Caco-2 (cell line): ENCODE results near the gene PNMA8C. TPM values are rescaled to one million over a fixed set of nuclear protein-coding genes. Genes with fewer than 3 reads are reported as not detected.

Experiments used
- BruUV-seq: library from RNA; stranded (reverse); fragments of 400-500 nt; replicated peaks from 2 replicates; lab custom pipeline; 2021; lab: Mats Ljungman, UMichigan
- CTCF ChIA-PET: fragments of 300-600 bp; sonication (Branson Sonifier 250); formaldehyde crosslinking; loops from one replicate; lab custom pipeline; 2022; ENCODE audit warnings: antibody characterized with exemption; lab: Charles Lee
- POLR2A ChIA-PET: fragments of 300-600 bp; sonication (Branson Sonifier 250); formaldehyde crosslinking; loops from one replicate; lab custom pipeline; 2022; ENCODE audit warnings: antibody characterized with exemption; lab: Charles Lee
- DNase-seq, 2 experiments: peaks; one replicate each; pipeline versions ENCODE4 v3.0.0 to v3.0.0-alpha.2; 2020 to 2022
- H3K27me3 ChIP-seq: replicated peaks from 2 replicates; pipeline ENCODE4 v1.6.0; 2011; ENCODE audit warnings: low read length; ENCODE audit not compliant: control insufficient read depth, insufficient read depth
- H3K36me3 ChIP-seq: 2 replicates; pipeline ENCODE4 v1.5.1; 2011; ENCODE audit warnings: low read length; ENCODE audit not compliant: control insufficient read depth, insufficient read depth
- H3K4me1 ChIP-seq: fragments of 250-450 bp; sonication (Bioruptor Pico); 2 replicates; pipeline ENCODE4 v1.5.1; 2020; ENCODE audit warnings: mild to moderate bottlenecking
- H3K4me3 ChIP-seq: 2 replicates; pipeline ENCODE4 v1.5.1; 2011; ENCODE audit warnings: low read depth, mild to moderate bottlenecking, control low read depth, low read length
- H3K9me3 ChIP-seq: fragments of 250-450 bp; sonication (Bioruptor Pico); 2 replicates; pipeline ENCODE4 v1.5.1; 2020; ENCODE audit warnings: mild to moderate bottlenecking, moderate library complexity
- H3K27ac Mint-ChIP-seq: one replicate; pipeline ENCODE4 v1.8.0; 2022; ENCODE audit warnings: mixed read lengths; ENCODE audit not compliant: unreplicated experiment
- H3K27me3 Mint-ChIP-seq: one replicate; pipeline ENCODE4 v1.8.0; 2022; ENCODE audit warnings: mixed read lengths; ENCODE audit not compliant: insufficient read depth, unreplicated experiment
- H3K36me3 Mint-ChIP-seq: one replicate; pipeline ENCODE4 v1.8.0; 2022; ENCODE audit warnings: mild to moderate bottlenecking, mixed read lengths; ENCODE audit not compliant: insufficient read depth, unreplicated experiment
- H3K4me1 Mint-ChIP-seq: one replicate; pipeline ENCODE4 v1.8.0; 2022; ENCODE audit warnings: low read depth, mixed read lengths; ENCODE audit not compliant: unreplicated experiment
- H3K4me3 Mint-ChIP-seq: one replicate; pipeline ENCODE4 v1.8.0; 2022; ENCODE audit warnings: mild to moderate bottlenecking, moderate library complexity, mixed read lengths; ENCODE audit not compliant: unreplicated experiment
- H3K9me3 Mint-ChIP-seq: one replicate; pipeline ENCODE4 v1.8.0; 2022; ENCODE audit warnings: mixed read lengths; ENCODE audit not compliant: unreplicated experiment
- intact Hi-C: fragments of 100-400 bp; cut with micrococcal nuclease; formaldehyde crosslinking; loops from one replicate; pipeline ENCODE4 v1.10.0; 2022; ENCODE audit not compliant: unreplicated experiment
- total RNA-seq: library from RNA; stranded (reverse); gene quantifications from 2 replicates; pipeline ENCODE4 v1.2.3, GENCODE V29; 2022
- TF ChIP-seq, protein P1 (sequence below), 2 experiments: fragments of 200-600 bp in 1 of 2; IDR thresholded peaks; 1 replicate in 1 of 2; 2 replicates in 1 of 2; pipeline versions ENCODE4 v1.5.1 to v1.8.0; 2011 to 2022; ENCODE audit warnings: antibody characterized with exemption in 1 of 2, control low read depth in 1 of 2, inconsistent platforms in 1 of 2, low read depth in 1 of 2, low read length in 1 of 2, mild to moderate bottlenecking in 1 of 2, moderate library complexity in 1 of 2; ENCODE audit not compliant: insufficient read depth in 1 of 2, severe bottlenecking in 1 of 2, unreplicated experiment in 1 of 2

The PNMA8C gene
- total RNA-seq, 1 experiment from 2014 or later: not detected

- no peak overlapping the region for H3K4me3 ChIP-seq
- H3K27me3 ChIP-seq: no peaks in the 10 kb centered on the region
- H3K9me3 ChIP-seq: peaks cover 13% of the 10 kb centered on the region
- CTCF ChIA-PET: no interaction called here
- Mint-ChIP-seq H3K4me3 (no peak overlapping the region), H3K36me3 (no peaks in the 10 kb centered on the region), H3K27ac (no peak overlapping the region), H3K4me1 (no peaks in the 10 kb centered on the region), H3K9me3 (peaks cover 11% of the 10 kb centered on the region), H3K27me3 (peaks cover 3% of the 10 kb centered on the region)
- DNase-seq: no peak
- H3K36me3 ChIP-seq: no peaks in the 10 kb centered on the region
- BruUV-seq: no TSS peak
- POLR2A ChIA-PET: no interaction called here
- TF ChIP-seq, protein P1, sequence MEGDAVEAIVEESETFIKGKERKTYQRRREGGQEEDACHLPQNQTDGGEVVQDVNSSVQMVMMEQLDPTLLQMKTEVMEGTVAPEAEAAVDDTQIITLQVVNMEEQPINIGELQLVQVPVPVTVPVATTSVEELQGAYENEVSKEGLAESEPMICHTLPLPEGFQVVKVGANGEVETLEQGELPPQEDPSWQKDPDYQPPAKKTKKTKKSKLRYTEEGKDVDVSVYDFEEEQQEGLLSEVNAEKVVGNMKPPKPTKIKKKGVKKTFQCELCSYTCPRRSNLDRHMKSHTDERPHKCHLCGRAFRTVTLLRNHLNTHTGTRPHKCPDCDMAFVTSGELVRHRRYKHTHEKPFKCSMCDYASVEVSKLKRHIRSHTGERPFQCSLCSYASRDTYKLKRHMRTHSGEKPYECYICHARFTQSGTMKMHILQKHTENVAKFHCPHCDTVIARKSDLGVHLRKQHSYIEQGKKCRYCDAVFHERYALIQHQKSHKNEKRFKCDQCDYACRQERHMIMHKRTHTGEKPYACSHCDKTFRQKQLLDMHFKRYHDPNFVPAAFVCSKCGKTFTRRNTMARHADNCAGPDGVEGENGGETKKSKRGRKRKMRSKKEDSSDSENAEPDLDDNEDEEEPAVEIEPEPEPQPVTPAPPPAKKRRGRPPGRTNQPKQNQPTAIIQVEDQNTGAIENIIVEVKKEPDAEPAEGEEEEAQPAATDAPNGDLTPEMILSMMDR (IDR thresholded peaks at IDR 0.05; ENCODE audit: insufficient read depth in 1 of 2, low read depth in 1 of 2, low read length in 1 of 2, severe bottlenecking in 1 of 2, unreplicated experiment in 1 of 2): no peak
- no peaks in the 10 kb centered on the region for H3K4me1 ChIP-seq
- intact Hi-C loops: no loop called here
Measured at GRCh38 chr19:46447824-46448223, 19.1 kb upstream of the PNMA8C start.

DNA sequence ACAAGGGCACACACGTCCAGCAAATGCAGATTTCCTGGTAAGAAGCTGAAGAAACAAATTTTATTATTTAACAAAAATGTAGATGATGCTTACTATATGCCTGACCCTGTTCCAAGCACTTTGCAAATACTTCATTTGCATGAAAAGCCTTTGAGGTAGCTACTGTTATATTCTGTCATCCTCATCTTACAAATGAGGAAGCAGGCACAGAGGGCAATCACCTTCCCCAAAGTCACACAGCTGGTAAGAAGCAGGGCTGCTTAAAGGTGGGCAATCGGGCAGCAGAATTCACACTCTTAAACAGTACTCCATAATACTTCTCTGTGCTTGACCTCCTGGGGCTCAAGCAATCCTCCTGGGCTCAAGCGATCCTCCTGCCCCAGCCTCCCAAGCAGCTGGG is 18.3 kb upstream of the PNMA8C start:
- Histone ChIP-seq H3K36me3 (no peaks in the 10 kb centered on the region), H3K9me3 (peaks cover 13% of the 10 kb centered on the region), H3K4me3 (no peak overlapping the region), H3K27me3 (no peaks in the 10 kb centered on the region), H3K4me1 (no peaks in the 10 kb centered on the region)
- H3K36me3 Mint-ChIP-seq: no peaks in the 10 kb centered on the region
- H3K4me3 Mint-ChIP-seq: no peak overlapping the region
- intact Hi-C loops: no loop called here
- H3K9me3 Mint-ChIP-seq: peaks cover 11% of the 10 kb centered on the region
- no peak for DNase-seq
- no peak overlapping the region for H3K27ac Mint-ChIP-seq
- POLR2A ChIA-PET: no interaction called here
- CTCF ChIA-PET: no interaction called here
- no peaks in the 10 kb centered on the region for H3K4me1 Mint-ChIP-seq
- TF ChIP-seq, protein P1 (IDR thresholded peaks at IDR 0.05; ENCODE audit: insufficient read depth in 1 of 2, low read depth in 1 of 2, low read length in 1 of 2, severe bottlenecking in 1 of 2, unreplicated experiment in 1 of 2): no peak
- peaks cover 3% of the 10 kb centered on the region for H3K27me3 Mint-ChIP-seq
- no TSS peak for BruUV-seq

GRCh38 chr19:46446021-46446420 is 17.3 kb upstream of the PNMA8C start:
- Histone ChIP-seq H3K4me3 (no peak overlapping the region), H3K27me3 (no peaks in the 10 kb centered on the region), H3K36me3 (no peaks in the 10 kb centered on the region), H3K4me1 (no peaks in the 10 kb centered on the region), H3K9me3 (peaks cover 13% of the 10 kb centered on the region)
- Mint-ChIP-seq H3K36me3 (no peaks in the 10 kb centered on the region), H3K4me1 (no peaks in the 10 kb centered on the region), H3K9me3 (peaks cover 11% of the 10 kb centered on the region), H3K27ac (no peak overlapping the region), H3K4me3 (no peak overlapping the region), H3K27me3 (peaks cover 3% of the 10 kb centered on the region)
- CTCF ChIA-PET: no interaction called here
- DNase-seq: no peak
- no TSS peak for BruUV-seq
- TF ChIP-seq, protein P1 (IDR thresholded peaks at IDR 0.05; ENCODE audit: insufficient read depth in 1 of 2, low read depth in 1 of 2, low read length in 1 of 2, severe bottlenecking in 1 of 2, unreplicated experiment in 1 of 2): no peak
- POLR2A ChIA-PET: no interaction called here
- intact Hi-C loops: no loop called here
